Stimulated activated effector memory CD8-positive, alpha-beta T cell treated with anti-CD3 and anti-CD28 coated beads, Interleukin-12 subunit alpha, Interleukin-12 subunit beta, amount 100 ng/mL, for 72 hours (primary cell): Measurements from ENCODE around the gene MMS22L.

Experiments
- ATAC-seq: fragments of 150-1000 bp; cut with Tn5 transposase; 2 replicates; pipeline ENCODE4 v1.10.0; 2021
- DNase-seq, 2 donors: peaks; one replicate each; pipeline ENCODE4 v3.0.0; 2021 to 2022; ENCODE audit warnings: low spot score in 2 of 2
- H3K27ac Mint-ChIP-seq: one replicate; pipeline ENCODE4 v1.8.0; 2022; ENCODE audit warnings: mild to moderate bottlenecking, mixed read lengths
- H3K36me3 Mint-ChIP-seq: one replicate; pipeline ENCODE4 v1.8.0; 2022; ENCODE audit warnings: mild to moderate bottlenecking, mixed read lengths
- H3K4me1 Mint-ChIP-seq: one replicate; pipeline ENCODE4 v1.8.0; 2022; ENCODE audit warnings: mixed read lengths
- H3K4me3 Mint-ChIP-seq: one replicate; pipeline ENCODE4 v1.8.0; 2022; ENCODE audit warnings: mild to moderate bottlenecking, mixed read lengths
- H3K9me3 Mint-ChIP-seq: one replicate; pipeline ENCODE4 v1.8.0; 2022; ENCODE audit warnings: mixed read lengths

The MMS22L gene, protein sequence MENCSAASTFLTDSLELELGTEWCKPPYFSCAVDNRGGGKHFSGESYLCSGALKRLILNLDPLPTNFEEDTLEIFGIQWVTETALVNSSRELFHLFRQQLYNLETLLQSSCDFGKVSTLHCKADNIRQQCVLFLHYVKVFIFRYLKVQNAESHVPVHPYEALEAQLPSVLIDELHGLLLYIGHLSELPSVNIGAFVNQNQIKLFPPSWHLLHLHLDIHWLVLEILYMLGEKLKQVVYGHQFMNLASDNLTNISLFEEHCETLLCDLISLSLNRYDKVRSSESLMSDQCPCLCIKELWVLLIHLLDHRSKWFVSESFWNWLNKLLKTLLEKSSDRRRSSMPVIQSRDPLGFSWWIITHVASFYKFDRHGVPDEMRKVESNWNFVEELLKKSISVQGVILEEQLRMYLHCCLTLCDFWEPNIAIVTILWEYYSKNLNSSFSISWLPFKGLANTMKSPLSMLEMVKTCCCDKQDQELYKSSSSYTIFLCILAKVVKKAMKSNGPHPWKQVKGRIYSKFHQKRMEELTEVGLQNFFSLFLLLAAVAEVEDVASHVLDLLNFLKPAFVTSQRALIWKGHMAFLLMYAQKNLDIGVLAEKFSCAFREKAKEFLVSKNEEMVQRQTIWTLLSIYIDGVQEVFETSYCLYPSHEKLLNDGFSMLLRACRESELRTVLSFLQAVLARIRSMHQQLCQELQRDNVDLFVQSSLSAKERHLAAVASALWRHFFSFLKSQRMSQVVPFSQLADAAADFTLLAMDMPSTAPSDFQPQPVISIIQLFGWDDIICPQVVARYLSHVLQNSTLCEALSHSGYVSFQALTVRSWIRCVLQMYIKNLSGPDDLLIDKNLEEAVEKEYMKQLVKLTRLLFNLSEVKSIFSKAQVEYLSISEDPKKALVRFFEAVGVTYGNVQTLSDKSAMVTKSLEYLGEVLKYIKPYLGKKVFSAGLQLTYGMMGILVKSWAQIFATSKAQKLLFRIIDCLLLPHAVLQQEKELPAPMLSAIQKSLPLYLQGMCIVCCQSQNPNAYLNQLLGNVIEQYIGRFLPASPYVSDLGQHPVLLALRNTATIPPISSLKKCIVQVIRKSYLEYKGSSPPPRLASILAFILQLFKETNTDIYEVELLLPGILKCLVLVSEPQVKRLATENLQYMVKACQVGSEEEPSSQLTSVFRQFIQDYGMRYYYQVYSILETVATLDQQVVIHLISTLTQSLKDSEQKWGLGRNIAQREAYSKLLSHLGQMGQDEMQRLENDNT

DNA sequence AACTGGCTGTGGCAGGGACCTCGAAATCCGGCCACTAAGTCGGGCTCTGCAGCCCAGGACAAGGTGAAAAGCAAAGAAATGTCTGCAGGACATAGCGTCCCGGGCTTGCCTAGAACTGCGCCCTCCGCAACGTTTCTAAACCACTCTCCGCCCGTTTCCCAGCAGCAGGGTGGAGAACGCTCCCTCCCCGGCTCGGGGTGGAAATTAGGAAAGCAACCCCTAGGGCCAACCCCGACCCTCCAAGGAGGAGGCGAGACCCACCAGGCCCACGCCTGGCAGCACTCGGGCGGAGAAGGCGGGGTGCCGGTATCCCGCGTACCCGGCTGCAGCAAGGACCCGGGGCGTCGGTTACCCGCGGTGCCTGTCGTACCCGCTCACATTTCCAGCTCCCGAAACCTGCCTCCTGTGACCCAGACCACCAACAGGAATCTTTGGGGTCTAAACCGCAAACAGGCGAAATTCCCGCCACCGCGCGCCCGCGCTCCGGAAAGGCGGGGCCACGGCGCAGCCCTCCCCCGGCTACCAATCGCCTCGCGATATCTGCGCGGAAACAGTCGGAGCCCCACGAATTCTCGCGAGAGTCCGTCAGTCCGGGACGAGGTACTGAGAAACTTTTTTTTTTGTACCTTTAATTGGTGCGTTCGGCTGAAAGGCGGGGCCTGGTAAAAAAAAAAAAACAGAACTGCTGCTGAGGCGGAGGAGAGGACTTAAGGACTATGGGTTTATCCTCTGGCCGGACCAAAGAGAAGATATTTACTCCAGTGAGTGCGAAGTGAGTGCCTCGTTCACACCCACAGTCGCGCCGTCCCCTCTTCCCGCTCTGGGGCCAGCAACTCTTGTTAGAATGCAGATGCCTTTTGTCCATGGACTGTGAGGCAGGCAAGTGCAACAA lies at the start of gene MMS22L:
Gene MMS22L, minus strand, starts transcription at position 491 of the 892 bp plus-strand sequence. CDS start 739 bp downstream, outside the sequence.
- ATAC-seq (peak; percentile 96), DNase-seq (peak; percentile 90 to 95)
- H3K27ac Mint-ChIP-seq, result peak within 1 kb of the TSS; percentile 83
- no peaks in the 10 kb centered on the region for H3K4me1 Mint-ChIP-seq
- H3K36me3 Mint-ChIP-seq, result peaks cover 38% of the 10 kb centered on the region
- H3K4me3 Mint-ChIP-seq, result peak within 1 kb of the TSS; percentile 83
- H3K9me3 Mint-ChIP-seq, result no peaks in the 10 kb centered on the region

DNA sequence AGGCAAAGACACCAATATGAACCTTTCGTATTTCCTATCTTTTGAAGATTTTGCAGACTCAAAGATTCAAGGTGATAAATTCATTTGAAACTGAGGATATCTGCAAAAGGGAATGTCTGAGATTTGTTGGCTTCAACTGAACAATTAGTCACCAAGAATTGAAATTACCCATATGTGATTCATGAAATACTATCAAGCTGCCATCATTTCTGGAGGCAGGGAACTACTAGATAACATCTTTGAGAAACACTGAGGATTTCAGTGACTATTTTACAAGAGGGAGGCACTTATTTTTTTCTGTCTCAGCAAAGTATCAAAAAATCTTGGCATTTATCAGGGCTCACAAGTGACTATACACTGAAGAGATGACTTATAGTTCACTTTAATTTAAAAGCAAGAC lies 39.8 kb upstream of the MMS22L start:
- H3K27ac Mint-ChIP-seq, result no peak overlapping the region
- ATAC-seq (no peak), DNase-seq (no peak)
- H3K36me3 Mint-ChIP-seq, result no peaks in the 10 kb centered on the region
- H3K4me1 Mint-ChIP-seq, result no peaks in the 10 kb centered on the region
- no peak overlapping the region for H3K4me3 Mint-ChIP-seq
- H3K9me3 Mint-ChIP-seq, result no peaks in the 10 kb centered on the region

DNA sequence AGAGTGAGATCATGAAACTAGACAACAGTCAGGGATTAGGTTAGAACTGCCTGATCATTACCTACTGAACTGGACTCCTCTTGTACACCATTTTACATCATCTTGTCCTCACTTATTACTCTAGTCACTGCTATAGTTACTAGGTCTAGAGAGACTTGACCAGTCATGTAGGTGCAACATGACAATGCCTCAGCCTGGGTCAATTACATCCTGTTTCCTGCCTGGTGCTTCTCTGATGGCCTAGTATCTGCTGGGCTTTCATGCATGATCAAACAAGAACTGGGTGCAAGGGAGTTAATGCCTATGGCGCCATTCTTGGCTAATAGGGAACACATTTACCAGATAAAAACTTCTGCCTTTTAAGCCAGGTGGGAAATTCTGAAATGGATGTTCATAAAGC lies 39.2 kb upstream of the MMS22L start:
- Mint-ChIP-seq H3K36me3 (no peaks in the 10 kb centered on the region), H3K4me3 (no peak overlapping the region), H3K4me1 (no peaks in the 10 kb centered on the region), H3K27ac (no peak overlapping the region), H3K9me3 (no peaks in the 10 kb centered on the region)
- no peak for DNase-seq
- peak; percentile 40 for ATAC-seq

DNA sequence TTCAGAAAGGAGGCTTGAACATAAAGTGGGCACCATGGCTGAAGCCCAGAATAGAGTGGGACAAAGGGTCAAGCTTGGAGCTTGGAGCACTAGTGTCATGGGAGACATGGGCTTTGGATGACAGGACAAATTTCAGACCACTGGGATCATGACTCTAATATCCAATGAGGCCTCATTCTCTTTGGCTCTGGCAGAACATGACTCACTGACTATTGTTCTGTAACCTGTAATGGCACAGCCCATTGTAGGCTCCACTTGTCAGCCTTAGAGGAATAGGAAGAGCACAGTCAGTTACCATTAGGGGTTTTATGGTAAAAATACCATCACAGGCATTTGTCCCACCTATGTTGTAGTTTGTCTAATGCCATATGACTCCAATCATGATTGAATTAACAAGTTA lies 34.0 kb upstream of the MMS22L start:
- Mint-ChIP-seq H3K36me3 (no peaks in the 10 kb centered on the region), H3K9me3 (no peaks in the 10 kb centered on the region), H3K27ac (no peak overlapping the region), H3K4me3 (no peak overlapping the region), H3K4me1 (no peaks in the 10 kb centered on the region)
- DNase-seq (no peak), ATAC-seq (no peak)

DNA sequence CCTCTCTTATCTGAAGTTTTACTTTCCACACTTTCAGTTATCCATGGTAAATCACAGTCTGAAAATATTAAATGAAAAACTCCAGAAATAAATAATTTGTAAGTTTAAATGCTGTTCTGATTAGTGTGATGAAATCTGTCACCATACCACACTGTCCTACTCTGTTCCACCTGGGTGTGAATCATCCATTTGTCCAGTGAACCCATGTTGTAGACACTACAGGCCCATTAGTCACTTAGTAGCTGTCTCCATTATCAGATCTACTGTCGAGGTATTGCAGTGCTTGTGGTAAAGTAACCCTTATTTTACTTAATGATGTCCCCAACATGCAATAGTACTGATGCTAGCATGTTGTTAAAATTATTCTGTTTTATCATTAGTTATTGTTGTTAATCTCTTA lies 29.2 kb upstream of the MMS22L start:
- Mint-ChIP-seq H3K36me3 (no peaks in the 10 kb centered on the region), H3K9me3 (no peaks in the 10 kb centered on the region), H3K27ac (no peak overlapping the region), H3K4me3 (no peak overlapping the region), H3K4me1 (no peaks in the 10 kb centered on the region)
- DNase-seq (no peak), ATAC-seq (peak; percentile 64)

DNA sequence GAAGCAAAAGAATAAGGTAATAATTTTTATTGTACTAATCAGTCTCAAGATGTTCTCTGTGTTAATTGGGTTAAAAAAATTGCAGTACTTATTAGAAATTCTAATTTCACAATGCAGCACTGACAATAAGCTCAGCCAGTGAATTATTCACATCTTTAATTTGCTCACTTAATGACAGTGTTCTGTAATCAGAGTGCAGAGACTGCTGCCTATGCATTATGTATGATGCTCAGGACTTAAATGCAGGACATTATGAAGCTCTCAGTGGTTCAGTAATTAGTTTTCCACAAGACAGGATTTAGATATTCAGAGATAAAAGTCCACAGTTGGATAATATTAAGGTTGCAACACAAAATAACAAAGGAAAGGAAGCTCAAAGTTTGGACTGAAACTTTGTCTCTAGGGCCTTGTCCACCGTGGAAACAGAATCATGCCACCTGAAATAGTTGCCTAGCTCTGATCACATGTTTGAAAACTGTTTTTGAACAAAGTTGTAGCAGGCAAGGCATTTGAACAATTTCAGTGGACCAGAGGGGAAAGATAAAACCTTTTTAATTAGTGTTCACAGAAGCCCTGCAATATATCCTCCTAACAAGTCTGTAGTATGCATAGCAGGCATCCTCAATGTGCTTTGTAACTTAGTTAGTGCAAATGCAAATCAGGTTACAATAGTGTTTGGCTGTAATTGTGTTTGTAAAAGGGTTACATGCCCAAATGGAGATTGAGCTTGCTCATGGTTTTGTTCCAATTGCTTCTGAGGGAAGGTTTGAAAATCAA lies 23.7 kb upstream of the MMS22L start:
- Mint-ChIP-seq H3K27ac (no peak overlapping the region), H3K4me1 (no peaks in the 10 kb centered on the region), H3K9me3 (no peaks in the 10 kb centered on the region), H3K36me3 (no peaks in the 10 kb centered on the region), H3K4me3 (no peak overlapping the region)
- no peak for DNase-seq
- no peak for ATAC-seq

DNA sequence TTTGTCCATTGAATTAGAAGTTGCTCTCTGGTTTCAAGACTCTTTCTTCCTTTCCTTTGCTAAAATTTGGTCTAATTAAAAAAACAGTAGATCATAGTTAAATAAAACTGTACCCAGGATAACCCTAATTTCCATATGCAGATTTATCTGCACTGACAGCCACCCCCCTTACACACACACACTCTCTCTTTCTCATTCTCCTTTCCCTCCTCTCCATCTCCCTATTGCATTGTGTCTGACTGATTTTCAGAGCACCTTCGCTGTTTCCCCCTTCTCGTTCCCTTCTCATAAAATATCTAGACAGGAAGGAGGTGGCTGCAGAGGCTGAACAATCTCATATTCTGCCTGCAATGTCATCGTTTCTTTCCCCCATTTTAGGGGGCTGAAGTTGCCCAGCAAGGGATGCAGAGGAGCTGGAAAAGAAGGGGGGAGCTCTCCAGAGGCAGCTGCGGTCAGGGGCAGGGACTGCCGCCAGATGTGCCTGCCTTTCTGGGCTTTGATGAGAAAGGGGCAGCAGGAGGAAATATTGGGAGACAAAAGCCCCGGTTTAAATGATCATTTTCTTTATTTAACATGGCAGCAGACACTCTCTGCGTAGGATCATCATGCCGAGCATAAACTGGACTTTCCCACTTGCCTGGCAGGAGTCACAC lies 22.5 kb upstream of the MMS22L start:
- H3K9me3 Mint-ChIP-seq, result no peaks in the 10 kb centered on the region
- no peaks in the 10 kb centered on the region for H3K36me3 Mint-ChIP-seq
- H3K27ac Mint-ChIP-seq, result no peak overlapping the region
- DNase-seq, result no peak
- no peak overlapping the region for H3K4me3 Mint-ChIP-seq
- no peak for ATAC-seq
- H3K4me1 Mint-ChIP-seq, result no peaks in the 10 kb centered on the region

DNA sequence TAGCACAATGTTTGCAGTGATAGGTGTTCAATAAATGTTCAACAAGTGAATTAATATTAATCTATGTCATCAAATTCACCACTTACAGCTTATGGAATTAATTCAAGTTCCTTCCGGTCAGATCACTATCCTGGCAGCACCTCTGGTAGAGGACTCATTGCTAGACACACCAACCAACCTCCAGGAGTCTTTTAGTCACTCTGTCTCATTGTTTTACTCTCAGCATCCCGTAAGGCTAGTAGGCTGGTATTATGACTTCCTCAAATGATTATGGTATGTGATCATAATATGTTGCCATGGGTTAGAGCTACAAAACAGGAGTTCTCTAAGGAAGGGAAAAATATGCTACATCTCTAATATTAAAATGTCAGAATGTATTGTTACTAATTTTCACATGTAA lies 21.7 kb upstream of the MMS22L start:
- Mint-ChIP-seq H3K27ac (no peak overlapping the region), H3K36me3 (no peaks in the 10 kb centered on the region), H3K4me1 (no peaks in the 10 kb centered on the region), H3K4me3 (no peak overlapping the region), H3K9me3 (no peaks in the 10 kb centered on the region)
- no peak for DNase-seq
- no peak for ATAC-seq

DNA sequence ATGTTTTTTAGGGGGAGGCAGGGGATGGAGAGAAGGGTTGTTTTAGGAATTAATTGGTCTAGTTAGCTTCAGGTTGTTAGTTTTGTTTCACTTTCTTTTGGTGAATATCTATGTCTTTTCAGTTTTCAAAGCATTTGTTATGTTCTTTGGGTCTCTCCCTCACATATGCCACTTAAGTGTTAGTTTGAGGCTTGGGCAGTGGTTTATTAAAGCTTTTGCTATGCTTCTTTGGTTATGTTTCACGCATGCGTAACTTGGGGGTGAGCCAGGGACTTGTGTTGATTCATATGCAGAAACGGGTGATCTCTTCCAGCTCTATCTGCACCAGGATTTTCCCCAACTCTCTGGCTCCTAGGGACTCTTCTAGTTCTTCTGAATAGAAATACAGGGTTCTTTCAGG lies 11.4 kb upstream of the MMS22L start:
- Mint-ChIP-seq H3K36me3 (no peaks in the 10 kb centered on the region), H3K4me3 (no peak overlapping the region), H3K9me3 (peaks cover 4% of the 10 kb centered on the region), H3K4me1 (peaks cover 7% of the 10 kb centered on the region), H3K27ac (no peak overlapping the region)
- ATAC-seq (no peak), DNase-seq (no peak)

DNA sequence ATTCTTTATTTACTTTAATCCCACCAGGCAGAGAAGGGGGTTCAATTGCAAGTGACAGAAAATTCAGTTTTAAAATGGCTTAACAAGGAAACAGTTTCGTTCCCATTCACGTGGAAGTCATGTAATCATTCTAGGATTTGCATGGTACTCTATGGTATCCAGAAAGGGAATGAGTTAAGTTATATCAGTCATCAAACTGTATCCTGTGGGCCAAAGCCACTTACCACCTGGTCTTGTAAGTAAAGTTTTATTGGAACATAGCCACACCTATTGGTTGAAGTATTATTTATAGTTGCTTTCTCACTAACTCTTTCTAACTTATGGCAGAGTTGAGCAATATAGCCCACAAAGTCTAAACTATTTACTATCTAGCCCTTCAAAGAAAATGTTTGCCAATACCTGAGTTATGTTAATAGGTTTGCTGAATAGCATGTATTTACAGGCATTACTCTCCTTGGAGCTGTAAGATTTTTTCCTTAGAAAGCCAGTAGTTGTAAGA lies 10.2 kb upstream of the MMS22L start:
- H3K4me3 Mint-ChIP-seq, result no peak overlapping the region
- DNase-seq, result no peak
- no peak for ATAC-seq
- peaks cover 4% of the 10 kb centered on the region for H3K9me3 Mint-ChIP-seq
- no peaks in the 10 kb centered on the region for H3K36me3 Mint-ChIP-seq
- no peak overlapping the region for H3K27ac Mint-ChIP-seq
- peaks cover 7% of the 10 kb centered on the region for H3K4me1 Mint-ChIP-seq

DNA sequence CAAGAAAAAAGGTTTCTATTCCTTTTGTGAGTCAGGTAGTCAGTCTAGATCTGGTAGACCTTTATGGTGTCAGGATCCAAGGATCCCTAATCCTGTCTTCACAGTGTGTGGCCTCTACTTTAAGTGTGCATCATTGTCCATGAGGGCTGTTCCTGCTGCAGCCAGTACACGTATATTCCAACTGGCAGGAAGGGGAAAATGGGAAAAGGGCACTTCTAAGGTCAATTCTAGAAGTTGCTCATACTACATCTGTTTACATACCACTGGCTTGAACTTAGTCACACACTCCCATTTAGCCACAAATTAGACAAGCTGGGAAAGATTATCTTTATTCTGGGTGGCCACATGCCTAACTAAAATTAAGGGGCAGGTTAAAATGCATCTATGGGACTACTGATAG lies 9.7 kb upstream of the MMS22L start:
- H3K27ac Mint-ChIP-seq, result no peak overlapping the region
- peaks cover 7% of the 10 kb centered on the region for H3K4me1 Mint-ChIP-seq
- peaks cover 3% of the 10 kb centered on the region for H3K9me3 Mint-ChIP-seq
- ATAC-seq, result no peak
- DNase-seq, result no peak
- no peak overlapping the region for H3K4me3 Mint-ChIP-seq
- H3K36me3 Mint-ChIP-seq, result no peaks in the 10 kb centered on the region

DNA sequence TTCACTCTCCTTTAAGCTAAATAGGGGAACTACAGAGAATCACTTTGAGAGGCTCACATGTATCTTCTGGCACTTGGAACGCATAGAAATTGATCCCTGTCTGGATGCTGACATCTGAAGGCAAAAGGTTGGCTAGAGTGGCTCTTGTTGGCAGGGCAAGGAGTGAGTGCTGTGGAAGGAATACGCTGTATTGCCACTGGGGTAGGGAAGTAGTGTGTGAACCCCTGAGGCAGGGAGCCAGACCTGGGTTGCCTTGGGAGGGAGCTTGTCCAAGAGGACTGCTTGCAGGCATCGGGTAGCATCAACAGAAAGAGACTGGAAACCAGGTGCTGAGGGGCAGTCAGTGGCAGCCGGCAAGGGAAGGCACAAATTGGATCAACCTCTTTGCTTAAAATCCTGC lies 8.9 kb upstream of the MMS22L start:
- DNase-seq (no peak), ATAC-seq (no peak)
- H3K4me1 Mint-ChIP-seq, result peaks cover 7% of the 10 kb centered on the region
- H3K36me3 Mint-ChIP-seq, result no peaks in the 10 kb centered on the region
- H3K9me3 Mint-ChIP-seq, result no peaks in the 10 kb centered on the region
- H3K4me3 Mint-ChIP-seq, result no peak overlapping the region
- H3K27ac Mint-ChIP-seq, result no peak overlapping the region

DNA sequence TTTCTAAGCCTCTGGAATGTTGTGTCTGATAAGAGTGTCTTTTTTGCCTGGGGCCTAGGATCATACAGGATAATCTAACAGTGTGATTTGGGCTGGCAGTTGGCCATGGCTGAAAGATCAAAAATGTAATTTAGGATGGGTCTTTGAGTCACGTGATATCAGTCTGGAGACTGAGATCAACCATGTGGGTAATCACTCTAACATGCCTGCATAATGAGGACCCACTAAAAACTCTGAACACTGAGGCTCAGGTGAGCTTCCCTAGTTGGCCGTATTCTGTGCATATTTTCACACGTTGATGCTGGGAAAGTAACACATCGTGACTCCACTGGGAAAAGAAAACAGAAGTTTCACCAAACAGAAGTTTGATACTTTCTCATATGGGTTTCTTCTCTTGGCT lies 6.3 kb upstream of the MMS22L start:
- ATAC-seq (no peak), DNase-seq (no peak)
- H3K27ac Mint-ChIP-seq, result no peak overlapping the region
- H3K4me1 Mint-ChIP-seq, result peaks cover 2% of the 10 kb centered on the region
- H3K4me3 Mint-ChIP-seq, result no peak overlapping the region
- H3K9me3 Mint-ChIP-seq, result no peaks in the 10 kb centered on the region
- H3K36me3 Mint-ChIP-seq, result no peaks in the 10 kb centered on the region
